Measurements from ENCODE around the gene CAPN9.

- TF ChIP-seq CTCF (IDR thresholded peaks at IDR 0.05; ENCODE audit: borderline replicate concordance, extremely low read depth, low read length, poor library complexity, severe bottlenecking) (no peak), EZH2 (IDR thresholded peaks at IDR 0.05; ENCODE audit: borderline replicate concordance, low read depth, low read length, severe bottlenecking) (no peak)
These were observed 61.2 kb downstream of the CAPN9 start for GRCh38 chr1:230808281-230808872.

All from DND-41 (cell line).